Activated naive CD4-positive, alpha-beta T cell treated with anti-CD3 and anti-CD28 coated beads for 36 hours (primary cell): Measurements from ENCODE around the gene FHAD1. TPM values are rescaled to one million over a fixed set of nuclear protein-coding genes. Genes with fewer than 3 reads are reported as not detected.

Experiments
- CTCF ChIA-PET: fragments of 350-600 bp; sonication (Branson Sonifier 250); formaldehyde crosslinking; loops from one replicate; lab custom pipeline; 2021; ENCODE audit warnings: antibody characterized with exemption; lab: Charles Lee
- DNase-seq: peaks from one replicate; pipeline ENCODE4 v3.0.0-alpha.2; 2020
- H3K27ac Mint-ChIP-seq: one replicate; pipeline ENCODE4 v1.8.0; 2021; ENCODE audit warnings: mild to moderate bottlenecking, mixed read lengths
- H3K27me3 Mint-ChIP-seq: one replicate; pipeline ENCODE4 v1.8.0; 2021; ENCODE audit warnings: low read depth, mixed read lengths
- H3K36me3 Mint-ChIP-seq: one replicate; pipeline ENCODE4 v1.8.0; 2021; ENCODE audit warnings: low read depth, mixed read lengths
- H3K4me1 Mint-ChIP-seq: one replicate; pipeline ENCODE4 v1.8.0; 2021; ENCODE audit warnings: low read depth, mixed read lengths
- H3K4me3 Mint-ChIP-seq: one replicate; pipeline ENCODE4 v1.8.0; 2021; ENCODE audit warnings: mild to moderate bottlenecking, moderate library complexity, mixed read lengths
- H3K9me3 Mint-ChIP-seq: one replicate; pipeline ENCODE4 v1.8.0; 2021; ENCODE audit warnings: mixed read lengths
- intact Hi-C: fragments of 100-400 bp; cut with micrococcal nuclease; formaldehyde crosslinking; loops from one replicate; pipeline ENCODE4 v1.15.1; 2023
- total RNA-seq, 2 experiments: library from RNA; stranded (reverse); gene quantifications; one replicate each; pipeline ENCODE4 v1.2.3, GENCODE V29; 2021

The FHAD1 gene
- total RNA-seq, 2 experiments from 2014 or later = 0.45 TPM; not detected in 1

DNA sequence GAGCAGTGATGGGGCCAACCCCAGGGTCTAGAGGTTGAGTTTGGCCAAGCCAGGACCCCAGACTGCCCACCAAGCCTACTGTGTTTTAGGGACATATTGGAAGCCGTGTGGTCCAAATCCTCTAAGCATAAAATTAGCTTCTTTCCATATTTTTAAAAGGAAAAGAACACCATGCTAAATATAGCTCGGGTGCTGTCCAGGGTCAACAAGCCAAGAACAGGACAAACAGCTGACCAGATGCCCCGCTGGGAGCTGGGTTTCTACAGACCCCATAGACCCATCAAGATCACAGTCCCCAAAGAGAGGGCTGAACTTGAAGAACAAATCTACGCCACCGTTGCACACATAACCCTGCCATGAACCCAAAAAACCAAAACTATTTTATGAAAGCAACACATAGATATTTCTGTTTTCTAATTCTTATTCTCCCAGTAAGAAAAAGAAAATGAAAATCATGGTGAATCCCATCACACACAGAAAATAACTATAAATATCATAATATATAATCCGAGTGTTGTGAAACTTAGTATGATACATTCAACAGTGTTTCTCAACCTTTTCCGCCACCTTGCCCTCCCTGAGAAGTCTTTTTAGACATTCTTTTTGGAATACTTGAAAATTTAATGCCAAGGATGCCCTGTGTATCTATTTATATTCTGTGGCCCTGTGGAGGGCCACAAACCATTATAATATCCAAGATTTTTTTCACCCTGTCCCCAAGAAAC lies 36.2 kb upstream of the FHAD1 start:
- CTCF ChIA-PET = interaction anchor here (0.6 to 1.8 kb wide), 4 partner anchors 61 to 121 kb away, joined by 3 to 5 read pairs (median 4); no protein-coding TSS in a partner anchor
- intact Hi-C loops = no loop called here
- no peaks in the 10 kb centered on the region for H3K36me3 Mint-ChIP-seq

DNA sequence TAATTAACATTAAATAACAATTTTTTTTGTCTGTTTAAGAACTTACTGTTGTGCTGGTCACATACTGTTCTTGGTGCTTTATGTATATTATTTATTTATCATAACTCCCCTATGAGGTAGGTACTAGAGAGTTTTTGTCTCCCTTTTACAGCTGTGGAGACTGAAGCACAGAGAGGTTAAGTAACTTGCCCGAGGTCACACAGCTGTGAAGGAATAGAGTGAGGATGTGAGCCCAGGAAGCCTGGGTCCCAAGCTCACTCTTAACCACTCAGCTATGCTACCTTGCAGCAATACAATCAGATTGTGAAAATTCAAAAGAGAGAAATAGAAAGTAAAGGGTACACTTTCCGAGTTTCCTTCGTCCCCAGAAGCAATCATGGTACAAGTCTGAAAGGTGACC lies 35.6 kb upstream of the FHAD1 start:
- CTCF ChIA-PET = interaction anchor here (1.1 to 1.8 kb wide), 3 partner anchors 60 to 83 kb away, joined by 3 to 5 read pairs (median 5); no protein-coding TSS in a partner anchor
- intact Hi-C loops = no loop called here
- H3K4me3 Mint-ChIP-seq = no peak overlapping the region

More for the DNA sequence above, 36.2 kb upstream of the FHAD1 start:
- no peak overlapping the region for H3K4me3 Mint-ChIP-seq
- DNase-seq = no peak
- peaks cover 5% of the 10 kb centered on the region for H3K27me3 Mint-ChIP-seq
- no peaks in the 10 kb centered on the region for H3K9me3 Mint-ChIP-seq
- H3K4me1 Mint-ChIP-seq = no peaks in the 10 kb centered on the region
- no peak overlapping the region for H3K27ac Mint-ChIP-seq

DNA sequence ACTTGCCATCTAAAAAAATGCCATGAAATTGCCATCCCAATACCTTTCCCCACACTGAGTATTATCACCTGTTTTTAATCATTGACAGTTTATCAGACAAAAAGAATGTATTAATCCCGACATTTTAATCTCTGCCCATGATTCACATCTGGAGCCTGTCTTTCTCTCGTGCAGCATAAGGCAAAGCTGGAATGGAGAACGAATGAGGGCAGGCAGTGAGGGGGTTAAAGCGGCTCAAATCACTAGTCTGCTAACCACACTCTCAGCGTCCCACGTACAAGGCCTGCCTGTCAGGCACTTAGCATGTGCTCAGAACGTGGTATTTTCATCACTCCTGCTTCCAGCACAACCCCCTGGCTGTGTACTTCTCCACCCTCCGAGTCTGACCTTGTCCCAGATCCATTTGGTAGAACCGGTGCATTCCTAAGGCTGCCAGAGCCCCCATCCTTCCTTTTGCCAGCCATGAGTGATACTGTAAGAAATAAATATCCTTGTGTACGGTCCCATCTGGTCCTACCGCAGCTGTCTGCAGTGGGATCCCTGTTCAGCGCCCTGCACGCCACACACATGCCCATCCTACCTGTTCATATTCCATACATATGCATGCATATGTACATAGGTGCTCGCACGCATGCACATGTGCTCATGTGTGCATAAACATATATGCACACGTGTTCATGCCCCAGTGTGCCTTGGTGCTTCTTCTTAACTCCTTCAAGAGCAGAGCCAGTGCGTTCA lies 34.6 kb upstream of the FHAD1 start:
- Mint-ChIP-seq H3K4me1 (no peaks in the 10 kb centered on the region), H3K27me3 (peaks cover 5% of the 10 kb centered on the region), H3K27ac (no peak overlapping the region), H3K4me3 (no peak overlapping the region), H3K9me3 (no peaks in the 10 kb centered on the region), H3K36me3 (no peaks in the 10 kb centered on the region)
- DNase-seq = no peak
- CTCF ChIA-PET = interaction anchor here (1.8 kb wide), 1 partner anchor 59 kb away, joined by 5 read pairs; no protein-coding TSS in a partner anchor
- intact Hi-C loops = no loop called here

More for the DNA sequence above, 35.6 kb upstream of the FHAD1 start:
- Mint-ChIP-seq H3K27me3 (peaks cover 5% of the 10 kb centered on the region), H3K9me3 (no peaks in the 10 kb centered on the region), H3K36me3 (no peaks in the 10 kb centered on the region), H3K27ac (no peak overlapping the region), H3K4me1 (no peaks in the 10 kb centered on the region)
- DNase-seq = no peak

- Mint-ChIP-seq H3K4me1 (no peaks in the 10 kb centered on the region), H3K9me3 (no peaks in the 10 kb centered on the region), H3K4me3 (no peak overlapping the region), H3K36me3 (no peaks in the 10 kb centered on the region), H3K27ac (no peak overlapping the region), H3K27me3 (peaks cover 5% of the 10 kb centered on the region)
- intact Hi-C loops = no loop called here
- DNase-seq = no peak
- CTCF ChIA-PET = no interaction called here
These were observed 34.1 kb upstream of the FHAD1 start for GRCh38 chr1:15212954-15213291.

GRCh38 chr1:15213341-15213821 lies 33.6 kb upstream of the FHAD1 start:
- no peaks in the 10 kb centered on the region for H3K4me1 Mint-ChIP-seq
- H3K27me3 Mint-ChIP-seq = peaks cover 5% of the 10 kb centered on the region
- no peak for DNase-seq
- no peak overlapping the region for H3K27ac Mint-ChIP-seq
- CTCF ChIA-PET = no interaction called here
- H3K36me3 Mint-ChIP-seq = no peaks in the 10 kb centered on the region
- H3K9me3 Mint-ChIP-seq = no peaks in the 10 kb centered on the region
- H3K4me3 Mint-ChIP-seq = no peak overlapping the region
- intact Hi-C loops = no loop called here

DNA sequence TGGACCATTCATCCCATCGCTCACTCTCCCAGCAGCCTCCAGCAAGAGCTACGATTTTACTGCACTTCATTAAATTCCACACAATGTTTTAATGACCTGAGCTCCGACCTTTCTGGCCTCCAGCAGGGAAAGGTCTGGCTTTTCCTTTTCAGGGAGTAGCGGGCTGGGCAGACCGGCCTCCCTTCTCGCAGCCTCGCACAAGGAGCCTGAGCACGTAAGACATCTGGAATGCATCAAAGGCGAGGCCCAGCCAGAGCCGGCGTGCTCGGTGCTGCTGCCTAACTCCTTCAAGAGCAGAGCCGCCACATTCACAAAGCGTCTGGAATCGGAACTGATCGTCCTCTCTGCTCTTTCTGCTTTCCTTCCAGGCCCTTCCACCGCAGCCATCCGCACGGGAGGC lies 32.5 kb upstream of the FHAD1 start:
- intact Hi-C loops = no loop called here
- Mint-ChIP-seq H3K4me1 (no peaks in the 10 kb centered on the region), H3K9me3 (no peaks in the 10 kb centered on the region), H3K27me3 (peaks cover 13% of the 10 kb centered on the region), H3K4me3 (no peak overlapping the region), H3K36me3 (no peaks in the 10 kb centered on the region), H3K27ac (no peak overlapping the region)
- CTCF ChIA-PET = interaction anchor here (0.6 kb wide), 1 partner anchor 89 kb away, joined by 5 read pairs; no protein-coding TSS in a partner anchor
- DNase-seq = no peak

DNA sequence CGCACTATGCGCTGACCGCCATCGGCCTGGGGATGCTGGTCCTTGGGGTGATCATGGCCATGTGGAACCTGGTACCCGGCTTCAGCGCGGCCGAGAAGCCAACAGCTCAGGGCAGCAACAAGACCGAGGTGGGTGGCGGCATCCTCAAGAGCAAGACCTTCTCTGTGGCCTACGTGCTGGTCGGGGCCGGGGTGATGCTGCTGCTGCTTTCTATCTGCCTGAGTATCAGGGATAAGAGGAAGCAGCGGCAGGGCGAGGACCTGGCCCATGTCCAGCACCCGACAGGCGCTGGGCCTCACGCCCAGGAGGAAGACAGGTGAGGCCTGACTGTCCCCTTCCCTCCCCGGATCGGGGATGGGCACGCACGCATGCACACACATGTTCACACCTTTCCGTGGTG lies 31.9 kb upstream of the FHAD1 start:
- no peak overlapping the region for H3K27ac Mint-ChIP-seq
- peaks cover 14% of the 10 kb centered on the region for H3K27me3 Mint-ChIP-seq
- no peak for DNase-seq
- intact Hi-C loops = no loop called here
- no peaks in the 10 kb centered on the region for H3K4me1 Mint-ChIP-seq
- CTCF ChIA-PET = no interaction called here
- H3K36me3 Mint-ChIP-seq = no peaks in the 10 kb centered on the region
- H3K4me3 Mint-ChIP-seq = no peak overlapping the region
- H3K9me3 Mint-ChIP-seq = no peaks in the 10 kb centered on the region

DNA sequence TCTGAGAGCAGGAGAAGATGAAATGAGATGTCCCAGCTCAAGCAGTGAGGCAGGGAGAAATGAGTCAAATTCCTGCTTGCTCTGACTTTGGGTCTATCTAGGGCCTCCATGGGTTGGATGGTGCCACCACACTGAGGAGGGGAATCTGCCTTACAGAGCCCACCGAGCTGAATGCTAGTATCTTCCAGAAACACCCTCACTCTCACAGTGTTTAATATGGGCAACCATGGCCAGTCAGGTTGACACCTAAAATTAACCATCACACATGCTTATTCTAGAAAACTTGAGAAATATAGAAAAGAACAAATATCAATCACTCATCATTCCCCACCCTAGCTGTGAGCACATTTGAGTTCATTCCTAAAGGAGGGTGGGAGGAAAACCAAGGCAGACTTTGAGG lies 29.4 kb upstream of the FHAD1 start:
- Mint-ChIP-seq H3K4me3 (no peak overlapping the region), H3K9me3 (no peaks in the 10 kb centered on the region)

DNA sequence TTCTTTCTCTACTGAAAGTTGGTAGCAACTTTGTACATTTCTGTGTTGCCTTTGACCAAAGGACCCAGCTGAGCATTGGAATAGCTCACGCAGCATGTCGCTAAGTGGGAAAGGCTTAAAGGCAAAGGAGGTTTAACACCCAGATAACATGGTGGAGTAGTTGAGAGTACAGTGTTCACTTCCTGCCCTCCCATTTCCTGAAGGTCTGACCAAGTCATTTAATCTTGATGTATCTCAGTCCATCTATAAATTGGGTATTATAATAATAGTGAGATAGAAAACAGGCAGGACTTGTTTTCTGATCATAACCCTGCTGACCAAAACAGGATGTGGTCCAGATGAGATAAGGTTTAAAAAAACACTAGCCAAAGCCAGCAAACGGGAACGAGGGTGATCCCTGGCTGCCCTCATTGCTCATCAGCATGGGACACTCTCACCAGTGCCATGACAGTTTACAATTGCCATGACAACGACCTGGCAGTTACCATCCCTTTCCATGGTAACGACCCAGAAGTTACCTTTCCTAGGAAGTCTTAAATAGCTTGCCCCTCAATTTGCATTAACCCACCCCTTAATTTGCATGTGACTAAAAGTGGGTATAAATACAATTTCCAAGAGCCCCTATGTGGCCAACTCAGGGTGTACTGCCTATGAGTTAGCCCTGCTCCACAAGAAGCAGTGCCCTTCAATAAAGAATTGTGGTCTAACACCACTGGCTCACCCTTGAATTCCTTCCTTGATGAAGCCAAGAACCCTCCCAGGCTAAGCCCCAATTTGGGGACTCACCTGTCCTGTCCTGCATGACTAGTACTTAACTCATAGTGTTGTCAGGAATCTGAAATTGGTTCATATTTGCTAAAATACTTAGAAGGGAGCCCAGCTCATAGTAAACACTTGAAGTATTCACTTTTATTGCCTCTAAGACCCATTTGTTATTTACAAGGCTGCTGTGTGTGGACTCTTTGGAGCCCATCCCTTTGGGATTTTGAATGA lies 28.4 kb upstream of the FHAD1 start:
- CTCF ChIA-PET = no interaction called here
- H3K9me3 Mint-ChIP-seq = no peaks in the 10 kb centered on the region
- H3K4me1 Mint-ChIP-seq = no peaks in the 10 kb centered on the region
- H3K36me3 Mint-ChIP-seq = no peaks in the 10 kb centered on the region
- H3K27me3 Mint-ChIP-seq = peaks cover 14% of the 10 kb centered on the region
- DNase-seq = no peak
- H3K4me3 Mint-ChIP-seq = no peak overlapping the region
- no peak overlapping the region for H3K27ac Mint-ChIP-seq
- intact Hi-C loops = no loop called here

More for the DNA sequence above, 29.4 kb upstream of the FHAD1 start:
- Mint-ChIP-seq H3K4me1 (no peaks in the 10 kb centered on the region), H3K27me3 (peaks cover 10% of the 10 kb centered on the region), H3K36me3 (no peaks in the 10 kb centered on the region), H3K27ac (no peak overlapping the region)
- intact Hi-C loops = no loop called here
- DNase-seq = no peak
- CTCF ChIA-PET = no interaction called here

DNA sequence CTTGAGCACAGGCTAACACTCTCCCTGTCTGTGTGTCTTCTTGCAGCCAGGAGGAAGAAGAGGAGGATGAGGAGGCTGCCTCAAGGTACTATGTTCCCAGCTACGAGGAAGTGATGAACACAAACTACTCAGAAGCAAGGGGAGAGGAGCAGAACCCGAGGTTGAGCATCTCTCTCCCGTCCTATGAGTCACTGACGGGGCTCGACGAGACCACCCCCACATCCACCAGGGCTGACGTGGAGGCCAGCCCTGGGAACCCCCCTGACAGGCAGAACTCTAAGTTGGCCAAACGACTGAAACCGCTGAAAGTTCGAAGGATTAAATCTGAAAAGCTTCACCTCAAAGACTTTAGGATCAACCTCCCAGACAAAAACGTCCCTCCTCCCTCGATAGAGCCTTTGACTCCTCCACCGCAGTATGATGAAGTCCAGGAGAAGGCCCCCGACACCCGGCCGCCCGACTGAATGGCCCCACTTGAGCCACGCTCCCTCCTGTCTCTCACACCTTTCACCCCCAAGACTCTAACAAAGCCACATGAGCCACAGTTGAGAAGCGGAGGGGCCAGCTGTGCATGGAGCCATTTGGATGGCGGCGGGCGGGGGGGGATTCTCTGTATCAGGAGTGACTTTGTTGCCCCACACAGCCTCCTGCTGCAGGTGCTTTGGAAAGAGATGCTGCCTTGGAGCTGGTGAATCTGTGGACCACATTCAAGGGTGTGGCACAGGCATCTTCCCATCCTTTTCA lies 27.6 kb upstream of the FHAD1 start:
- Mint-ChIP-seq H3K27ac (no peak overlapping the region), H3K27me3 (peaks cover 14% of the 10 kb centered on the region), H3K4me3 (no peak overlapping the region), H3K4me1 (no peaks in the 10 kb centered on the region), H3K9me3 (no peaks in the 10 kb centered on the region), H3K36me3 (no peaks in the 10 kb centered on the region)
- intact Hi-C loops = no loop called here
- DNase-seq = no peak
- CTCF ChIA-PET = no interaction called here

- no peak for DNase-seq
- intact Hi-C loops = no loop called here
- Mint-ChIP-seq H3K27ac (no peak overlapping the region), H3K4me1 (no peaks in the 10 kb centered on the region), H3K36me3 (no peaks in the 10 kb centered on the region), H3K9me3 (no peaks in the 10 kb centered on the region), H3K4me3 (no peak overlapping the region), H3K27me3 (peaks cover 14% of the 10 kb centered on the region)
- CTCF ChIA-PET = interaction anchor here (0.6 to 0.7 kb wide), 3 partner anchors 15 to 52 kb away, joined by 3 to 5 read pairs (median 3); no protein-coding TSS in a partner anchor
These were observed 27.0 kb upstream of the FHAD1 start for GRCh38 chr1:15220024-15220392.
